Hindlimb muscle (tissue), 1 donor: ENCODE results near the gene DNAH10. TPM values are rescaled to one million over a fixed set of nuclear protein-coding genes. Genes with fewer than 3 reads are reported as not detected.

ENCODE experiments used
- DNase-seq: peaks from one replicate; pipeline ENCODE4 v3.0.0-alpha.2; 2013
- polyA plus RNA-seq: library from polyadenylated mRNA; unstranded; fragments of 120-200 nt; gene quantifications from one replicate; pipeline ENCODE4 v1.2.1, GENCODE V29; 2013; ENCODE audit not compliant: insufficient read length

The DNAH10 gene
- polyA plus RNA-seq, 1 donor, result 1.3 TPM

DNA sequence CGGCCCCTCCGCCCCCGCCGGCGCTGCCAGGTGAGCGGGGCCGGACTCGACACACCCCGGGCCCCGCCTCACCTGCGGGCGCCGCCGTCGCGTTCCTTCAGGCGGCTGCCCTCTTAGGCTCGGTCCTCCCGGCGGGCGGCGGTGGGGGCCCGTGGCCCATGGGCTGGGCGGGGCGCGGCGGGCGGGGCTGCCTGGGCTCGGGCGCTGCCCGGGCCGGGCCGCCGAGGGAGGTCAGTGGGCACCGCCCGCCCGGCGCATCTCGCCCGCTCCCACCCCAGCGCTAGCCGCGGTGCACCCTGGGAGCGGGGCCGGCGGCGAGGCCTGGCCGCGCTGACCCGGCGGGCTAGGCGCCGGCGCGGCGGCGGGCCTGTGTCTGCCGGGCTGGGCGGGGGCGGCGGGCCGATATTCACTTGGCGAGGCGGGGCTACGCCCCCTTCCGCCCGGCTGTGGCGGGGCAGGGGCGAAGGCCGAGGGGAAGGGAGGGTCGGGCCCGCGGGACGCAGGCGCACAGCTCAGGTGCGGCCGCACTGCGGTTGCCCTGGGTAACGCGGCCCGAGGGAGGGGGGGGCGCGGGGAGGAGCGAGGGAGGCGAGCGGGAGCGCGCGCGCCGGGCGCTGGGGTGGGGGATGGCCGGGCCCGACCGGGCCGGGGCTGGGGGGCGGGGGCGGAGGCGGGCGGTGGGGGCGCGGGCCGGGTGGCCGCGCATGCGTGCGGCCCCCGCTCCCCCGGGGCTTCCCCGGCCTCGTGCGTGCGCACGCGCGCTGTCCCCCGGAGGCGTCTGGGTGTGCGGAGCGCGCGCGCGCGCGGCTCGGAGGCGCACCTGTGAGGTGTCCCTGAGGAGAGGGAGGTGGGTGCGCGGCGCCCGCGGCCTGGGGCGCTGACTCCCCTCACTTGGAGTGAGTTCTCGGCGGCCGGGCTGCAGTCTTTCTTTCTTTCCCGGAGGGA lies 210.6 kb downstream of the DNAH10 start, which contains the start of the genes CCDC92 and ZNF664:
CCDC92 (minus strand) TSS at position 375 of the 945 bp plus-strand sequence. CDS start 28,526 bp downstream, outside the sequence.
ZNF664 (plus strand) TSS at position 759 of the 945 bp plus-strand sequence. CDS start 38,930 bp downstream, outside the sequence.
- DNase-seq, result peak; percentile 94

DNA sequence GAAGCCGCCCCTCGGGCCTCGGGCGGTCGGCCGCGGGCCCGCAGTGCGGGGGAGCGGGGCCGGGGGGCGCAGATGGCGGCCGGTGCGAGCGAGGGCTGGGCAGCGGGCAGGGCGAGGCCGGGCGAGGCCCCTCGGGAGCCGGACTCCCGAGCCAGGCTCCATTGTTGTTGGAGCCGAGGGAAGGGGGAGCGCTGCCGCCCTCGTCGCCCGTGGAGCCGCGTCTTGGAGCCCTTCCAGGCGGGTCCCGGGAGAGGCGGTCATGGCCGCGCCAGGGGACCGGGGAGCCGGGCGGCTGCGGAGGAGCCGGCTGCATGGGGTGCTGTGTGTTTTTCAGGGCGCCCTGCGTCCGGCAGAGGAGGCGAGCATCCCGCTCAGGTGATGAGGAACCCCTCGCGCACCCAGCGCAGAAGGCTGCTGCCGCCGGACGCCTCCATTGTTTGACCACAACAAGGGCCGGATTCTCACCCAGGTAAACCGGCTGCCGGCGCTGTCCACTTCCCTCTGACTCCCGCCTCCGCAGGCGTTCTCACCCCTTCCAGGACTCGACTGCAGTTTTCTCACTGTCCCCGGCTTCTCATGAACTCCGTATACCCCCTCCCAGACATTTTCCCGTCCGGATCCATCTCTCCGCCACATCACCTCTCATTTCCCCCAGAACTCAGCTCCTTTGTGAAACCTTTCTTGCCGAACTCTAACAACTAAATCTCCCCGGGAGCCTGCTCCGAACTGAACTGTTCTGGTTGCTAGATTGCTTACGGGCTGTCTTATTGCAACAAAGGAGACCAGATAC lies 211.6 kb downstream of the DNAH10 start:
- DNase-seq, result peak; percentile 26

DNA sequence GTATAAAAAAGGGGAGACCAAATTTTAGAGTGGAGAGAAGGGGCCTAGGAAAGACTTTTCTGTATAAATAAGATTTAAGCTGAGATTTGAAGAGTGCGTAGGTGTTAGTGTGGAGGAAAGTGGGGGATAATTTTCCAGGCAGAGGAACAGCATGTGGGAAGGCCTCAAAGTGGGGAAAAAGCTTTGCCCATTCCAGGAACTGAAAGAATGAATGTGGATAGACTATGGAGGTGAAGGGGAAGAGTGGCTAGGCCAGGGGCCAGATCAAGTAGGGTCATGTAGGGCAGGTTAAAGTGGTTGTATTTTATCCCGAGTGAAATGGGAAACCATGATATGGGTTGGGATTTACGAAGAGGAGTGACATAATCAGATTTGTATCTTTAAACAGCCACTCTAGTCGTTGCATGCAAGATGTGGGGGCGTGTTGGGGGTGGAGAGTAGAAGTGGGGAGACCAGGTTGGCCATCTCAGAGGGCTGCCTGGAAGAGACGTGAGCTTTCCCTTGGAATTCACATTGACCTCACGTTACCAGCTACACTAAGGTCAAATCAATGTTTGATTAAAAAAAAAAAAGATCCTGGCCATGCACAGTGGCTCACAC lies 214.2 kb downstream of the DNAH10 start:
- DNase-seq, result no peak

DNA sequence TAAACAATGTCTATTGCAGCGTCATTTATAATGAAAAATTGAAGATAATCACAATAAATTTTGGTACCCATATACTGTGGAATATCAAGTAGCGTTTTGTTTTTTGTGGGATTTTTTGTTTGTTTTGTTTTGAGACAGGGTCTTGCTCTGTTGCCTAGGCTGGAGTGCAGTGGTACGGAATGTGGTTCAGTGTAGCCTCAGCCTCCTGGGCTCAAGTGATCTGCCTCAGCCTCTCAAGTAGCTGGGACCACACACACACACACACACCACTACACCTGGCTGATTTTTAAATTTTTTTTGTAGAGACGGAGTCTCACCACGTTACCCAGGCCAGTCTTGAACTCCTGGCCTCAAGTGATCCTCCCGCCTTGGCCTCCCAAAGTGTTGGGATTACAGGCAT lies 217.5 kb downstream of the DNAH10 start:
- DNase-seq, result no peak

DNA sequence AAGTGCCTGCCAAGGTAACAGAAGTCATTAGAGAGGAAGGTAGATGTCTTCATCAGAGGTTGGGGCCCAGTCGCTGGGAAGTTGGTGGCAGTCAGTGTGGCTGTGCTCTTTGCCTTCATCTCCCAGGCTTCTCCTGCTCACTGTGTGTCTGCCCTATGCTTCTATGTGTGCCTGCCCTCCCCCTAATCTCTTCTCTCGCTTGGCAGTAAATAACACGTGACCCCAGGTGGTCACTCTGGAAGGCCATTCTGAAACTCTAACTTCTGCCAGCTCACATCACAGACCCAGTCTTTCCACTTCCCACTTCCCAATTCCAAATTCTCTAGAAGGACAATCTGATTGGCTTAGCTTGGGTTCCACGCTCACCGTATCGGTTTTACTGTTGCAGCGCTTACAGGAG lies 220.2 kb downstream of the DNAH10 start:
- no peak for DNase-seq

DNA sequence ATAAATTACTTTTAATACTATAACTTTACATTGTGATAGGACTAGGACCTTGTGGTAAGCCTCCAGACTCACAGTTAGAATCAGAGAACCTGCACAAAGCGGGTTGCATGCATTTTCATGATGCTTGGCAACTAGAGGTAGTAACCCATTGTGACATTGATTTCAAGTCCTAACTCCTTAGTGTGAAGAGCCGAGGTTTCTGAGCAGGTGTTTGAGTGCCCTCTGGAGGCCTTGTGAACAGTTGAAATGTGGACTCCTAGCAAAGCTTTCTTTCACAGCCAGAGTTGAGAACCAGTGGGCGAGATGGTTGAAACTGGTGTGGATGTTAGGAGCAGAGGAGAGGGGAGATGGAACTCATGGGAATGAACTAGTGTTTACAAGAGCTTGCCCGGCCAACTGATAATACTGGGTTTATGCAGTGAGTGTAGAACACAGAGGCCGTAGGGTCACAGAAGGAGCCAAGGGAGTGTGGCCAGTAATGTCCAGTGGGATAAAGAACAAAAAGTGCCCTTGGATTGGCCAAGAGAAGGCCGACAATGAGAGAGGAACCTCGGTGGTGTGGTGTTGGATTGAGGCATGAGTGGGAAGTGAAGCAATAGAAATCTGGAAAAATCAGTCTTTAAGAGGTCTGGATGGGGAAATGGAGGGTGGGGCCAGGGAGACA lies 221.9 kb downstream of the DNAH10 start:
- DNase-seq, result peak; percentile 36

DNA sequence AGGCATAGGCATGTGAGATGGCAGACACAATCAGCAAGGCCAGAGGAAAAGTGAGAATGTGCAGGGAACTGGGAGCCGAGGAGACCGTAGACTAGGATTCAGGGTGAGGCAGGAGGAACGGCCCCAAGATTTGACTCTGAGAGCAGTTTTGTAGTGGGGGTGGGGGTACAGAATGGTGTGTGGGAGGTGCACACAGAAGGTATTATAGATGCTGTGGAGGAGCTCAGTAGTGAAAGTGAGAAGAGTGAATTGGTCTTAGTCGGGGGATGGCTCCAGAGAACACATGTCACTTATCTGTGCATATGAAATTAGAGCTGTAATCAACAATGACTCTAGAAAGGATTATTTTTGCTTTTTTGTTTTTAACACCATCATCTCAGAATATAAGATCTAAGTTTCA lies 222.8 kb downstream of the DNAH10 start:
- no peak for DNase-seq

Other genes with a start within 250 kb of the DNAH10 start
- gene RILPL1, start 228.6 kb upstream of the DNAH10 start, polyA plus RNA-seq, result 31.1 TPM
- 134 TPM for gene TMED2, start 177.7 kb upstream of the DNAH10 start, polyA plus RNA-seq
- gene DDX55, start 160.2 kb upstream of the DNAH10 start, polyA plus RNA-seq, result 21.4 TPM
- 44.0 TPM for gene EIF2B1, start 128.6 kb upstream of the DNAH10 start, polyA plus RNA-seq
- gene GTF2H3, start 128.5 kb upstream of the DNAH10 start, polyA plus RNA-seq, result 26.5 TPM
- gene TCTN2, start 91.2 kb upstream of the DNAH10 start, polyA plus RNA-seq, result 8.1 TPM
- 15.6 TPM for gene ATP6V0A2, start 49.9 kb upstream of the DNAH10 start, polyA plus RNA-seq
- gene CCDC92, start 210.5 kb downstream of the DNAH10 start, polyA plus RNA-seq, result 29.5 TPM
- gene ZNF664, start 210.9 kb downstream of the DNAH10 start, polyA plus RNA-seq, result 44.2 TPM